Measurements from ENCODE around the gene MKNK2.
A peak's percentile ranks its signal among the peaks of the same experiment; 100 is the strongest.

- TF ChIP-seq, protein P1, sequence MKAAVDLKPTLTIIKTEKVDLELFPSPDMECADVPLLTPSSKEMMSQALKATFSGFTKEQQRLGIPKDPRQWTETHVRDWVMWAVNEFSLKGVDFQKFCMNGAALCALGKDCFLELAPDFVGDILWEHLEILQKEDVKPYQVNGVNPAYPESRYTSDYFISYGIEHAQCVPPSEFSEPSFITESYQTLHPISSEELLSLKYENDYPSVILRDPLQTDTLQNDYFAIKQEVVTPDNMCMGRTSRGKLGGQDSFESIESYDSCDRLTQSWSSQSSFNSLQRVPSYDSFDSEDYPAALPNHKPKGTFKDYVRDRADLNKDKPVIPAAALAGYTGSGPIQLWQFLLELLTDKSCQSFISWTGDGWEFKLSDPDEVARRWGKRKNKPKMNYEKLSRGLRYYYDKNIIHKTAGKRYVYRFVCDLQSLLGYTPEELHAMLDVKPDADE (CRISPR knock-in tag; IDR thresholded peaks at IDR 0.05), result no peak
- TF ChIP-seq, protein P2, sequence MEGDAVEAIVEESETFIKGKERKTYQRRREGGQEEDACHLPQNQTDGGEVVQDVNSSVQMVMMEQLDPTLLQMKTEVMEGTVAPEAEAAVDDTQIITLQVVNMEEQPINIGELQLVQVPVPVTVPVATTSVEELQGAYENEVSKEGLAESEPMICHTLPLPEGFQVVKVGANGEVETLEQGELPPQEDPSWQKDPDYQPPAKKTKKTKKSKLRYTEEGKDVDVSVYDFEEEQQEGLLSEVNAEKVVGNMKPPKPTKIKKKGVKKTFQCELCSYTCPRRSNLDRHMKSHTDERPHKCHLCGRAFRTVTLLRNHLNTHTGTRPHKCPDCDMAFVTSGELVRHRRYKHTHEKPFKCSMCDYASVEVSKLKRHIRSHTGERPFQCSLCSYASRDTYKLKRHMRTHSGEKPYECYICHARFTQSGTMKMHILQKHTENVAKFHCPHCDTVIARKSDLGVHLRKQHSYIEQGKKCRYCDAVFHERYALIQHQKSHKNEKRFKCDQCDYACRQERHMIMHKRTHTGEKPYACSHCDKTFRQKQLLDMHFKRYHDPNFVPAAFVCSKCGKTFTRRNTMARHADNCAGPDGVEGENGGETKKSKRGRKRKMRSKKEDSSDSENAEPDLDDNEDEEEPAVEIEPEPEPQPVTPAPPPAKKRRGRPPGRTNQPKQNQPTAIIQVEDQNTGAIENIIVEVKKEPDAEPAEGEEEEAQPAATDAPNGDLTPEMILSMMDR (CRISPR knock-in tag; IDR thresholded peaks at IDR 0.05), result peak; percentile 74
- TF ChIP-seq ZNF557 (CRISPR knock-in tag; IDR thresholded peaks at IDR 0.05), result no peak
These were observed 45.6 kb upstream of the MKNK2 start, which contains the start of gene IZUMO4 for GRCh38 chr19:2096480-2097202.

Data from HepG2 (cell line).